ENCODE results near the gene COG6.

GRCh38 chr13:39734952-39735351 lies 79.5 kb downstream of the COG6 start:
- TF ChIP-seq POLR2A (IDR thresholded peaks at IDR 0.05), result no peak
- no peak for TF ChIP-seq CTCF (IDR thresholded peaks at IDR 0.05)
- TF ChIP-seq EP300 (IDR thresholded peaks at IDR 0.05), result no peak
- TF ChIP-seq POLR2AphosphoS5 (IDR thresholded peaks at IDR 0.05), result no peak

Measured in suprapubic skin (tissue), 4 donors.